ENCODE results near the gene TRIM66. TPM values are rescaled to one million over a fixed set of nuclear protein-coding genes. Genes with fewer than 3 reads are reported as not detected.

TRIM66 gene
- total and polyA plus RNA-seq, 2 donors (not counting 1 experiment from before 2014, with no cell fraction given): 3.9 to 13.7 TPM

DNA sequence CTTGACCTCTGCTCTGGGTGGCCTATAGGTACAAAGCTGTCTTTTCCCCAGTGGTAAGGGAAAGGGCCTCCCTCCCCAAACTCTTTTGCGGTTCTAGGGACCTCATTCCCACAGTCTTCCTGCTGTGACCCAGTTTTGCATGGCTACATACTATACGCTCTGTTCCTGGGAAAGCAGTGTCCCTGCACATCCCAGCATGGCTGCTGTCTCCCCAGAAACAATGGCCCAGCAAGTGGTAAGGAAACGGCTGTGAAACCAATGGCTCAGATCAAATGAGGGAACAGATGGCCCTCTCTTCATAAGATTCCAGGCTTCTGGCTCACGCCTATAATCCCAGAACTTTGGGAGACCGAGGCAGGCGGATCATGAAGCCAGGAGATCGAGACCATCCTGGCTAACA, 41.2 kb upstream of the TRIM66 start:
- no peaks in the 10 kb centered on the region for H3K36me3 ChIP-seq (ENCODE audit: control insufficient read depth, insufficient read depth, low read length)
- H3K27ac ChIP-seq (ENCODE audit: insufficient read depth, low read length): no peak overlapping the region
- no peaks in the 10 kb centered on the region for H4K20me1 ChIP-seq (ENCODE audit: control insufficient read depth, extremely low read depth, insufficient read depth, low read length)
- DNase-seq (ENCODE audit: low read depth in 2 of 2): no peak
- H3K4me1 ChIP-seq (ENCODE audit: control insufficient read depth, extremely low read depth, insufficient read depth, low read length): peaks cover 49% of the 10 kb centered on the region
- no peaks in the 10 kb centered on the region for H3K27me3 ChIP-seq (ENCODE audit: control insufficient read depth, insufficient read depth, low read length)
- TF ChIP-seq, protein P1, sequence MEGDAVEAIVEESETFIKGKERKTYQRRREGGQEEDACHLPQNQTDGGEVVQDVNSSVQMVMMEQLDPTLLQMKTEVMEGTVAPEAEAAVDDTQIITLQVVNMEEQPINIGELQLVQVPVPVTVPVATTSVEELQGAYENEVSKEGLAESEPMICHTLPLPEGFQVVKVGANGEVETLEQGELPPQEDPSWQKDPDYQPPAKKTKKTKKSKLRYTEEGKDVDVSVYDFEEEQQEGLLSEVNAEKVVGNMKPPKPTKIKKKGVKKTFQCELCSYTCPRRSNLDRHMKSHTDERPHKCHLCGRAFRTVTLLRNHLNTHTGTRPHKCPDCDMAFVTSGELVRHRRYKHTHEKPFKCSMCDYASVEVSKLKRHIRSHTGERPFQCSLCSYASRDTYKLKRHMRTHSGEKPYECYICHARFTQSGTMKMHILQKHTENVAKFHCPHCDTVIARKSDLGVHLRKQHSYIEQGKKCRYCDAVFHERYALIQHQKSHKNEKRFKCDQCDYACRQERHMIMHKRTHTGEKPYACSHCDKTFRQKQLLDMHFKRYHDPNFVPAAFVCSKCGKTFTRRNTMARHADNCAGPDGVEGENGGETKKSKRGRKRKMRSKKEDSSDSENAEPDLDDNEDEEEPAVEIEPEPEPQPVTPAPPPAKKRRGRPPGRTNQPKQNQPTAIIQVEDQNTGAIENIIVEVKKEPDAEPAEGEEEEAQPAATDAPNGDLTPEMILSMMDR (conservative IDR thresholded peaks at IDR 0.05 in 1 of 2, IDR thresholded peaks at IDR 0.05 in 1 of 2; ENCODE audit: low read depth in 1 of 2, low read length in 2 of 2): no peak
- no peak for TF ChIP-seq EZH2 (IDR thresholded peaks at IDR 0.05; ENCODE audit: low read length, missing control alignments)
- no peak overlapping the region for H2AFZ ChIP-seq (ENCODE audit: low read length)
- no peak overlapping the region for H3K4me2 ChIP-seq (ENCODE audit: extremely low read depth, insufficient read depth, low read length)
- H3K4me3 ChIP-seq (replicated peaks in 1 of 4; ENCODE audit: control extremely low read depth in 1 of 4, insufficient read depth in 1 of 4, low read depth in 3 of 4, low read length in 4 of 4): no peak overlapping the region
- H3K9ac ChIP-seq (ENCODE audit: insufficient read depth, low read length): no peak overlapping the region
- no peaks in the 10 kb centered on the region for H3K9me3 ChIP-seq (ENCODE audit: control insufficient read depth, insufficient read depth, low read depth, low read length)
- no peaks in the 10 kb centered on the region for H3K79me2 ChIP-seq (ENCODE audit: control insufficient read depth, insufficient read depth, low read length)

GRCh38 chr11:8722809-8723208, 40.3 kb upstream of the TRIM66 start:
- H3K9me3 ChIP-seq (ENCODE audit: control insufficient read depth, insufficient read depth, low read depth, low read length): no peaks in the 10 kb centered on the region
- H3K4me2 ChIP-seq (ENCODE audit: extremely low read depth, insufficient read depth, low read length): no peak overlapping the region
- peak overlapping the region; percentile 95 for H3K27ac ChIP-seq (ENCODE audit: insufficient read depth, low read length)

GRCh38 chr11:8721609-8722500, 39.4 kb upstream of the TRIM66 start:
- Histone ChIP-seq H2AFZ (ENCODE audit: low read length) (no peak overlapping the region), H3K36me3 (ENCODE audit: control insufficient read depth, insufficient read depth, low read length) (no peaks in the 10 kb centered on the region), H3K4me3 (replicated peaks in 1 of 4; ENCODE audit: control extremely low read depth in 1 of 4, insufficient read depth in 1 of 4, low read depth in 3 of 4, low read length in 4 of 4) (no peak overlapping the region), H3K9ac (ENCODE audit: insufficient read depth, low read length) (no peak overlapping the region), H3K4me2 (ENCODE audit: extremely low read depth, insufficient read depth, low read length) (peak overlapping the region; percentile 27), H3K4me1 (ENCODE audit: control insufficient read depth, extremely low read depth, insufficient read depth, low read length) (peaks cover 58% of the 10 kb centered on the region), H3K9me3 (ENCODE audit: control insufficient read depth, insufficient read depth, low read depth, low read length) (no peaks in the 10 kb centered on the region), H4K20me1 (ENCODE audit: control insufficient read depth, extremely low read depth, insufficient read depth, low read length) (no peaks in the 10 kb centered on the region), H3K27ac (ENCODE audit: insufficient read depth, low read length) (peak overlapping the region; percentile 95), H3K27me3 (ENCODE audit: control insufficient read depth, insufficient read depth, low read length) (no peaks in the 10 kb centered on the region), H3K79me2 (ENCODE audit: control insufficient read depth, insufficient read depth, low read length) (no peaks in the 10 kb centered on the region)
- DNase-seq (ENCODE audit: low read depth in 2 of 2): peak; percentile 52 to 82
- no peak for TF ChIP-seq EZH2 (IDR thresholded peaks at IDR 0.05; ENCODE audit: low read length, missing control alignments)
- TF ChIP-seq, protein P1 (conservative IDR thresholded peaks at IDR 0.05 in 1 of 2, IDR thresholded peaks at IDR 0.05 in 1 of 2; ENCODE audit: low read depth in 1 of 2, low read length in 2 of 2): no peak

More at GRCh38 chr11:8722809-8723208, 40.3 kb upstream of the TRIM66 start:
- TF ChIP-seq, protein P1 (conservative IDR thresholded peaks at IDR 0.05 in 1 of 2, IDR thresholded peaks at IDR 0.05 in 1 of 2; ENCODE audit: low read depth in 1 of 2, low read length in 2 of 2): no peak
- no peak for TF ChIP-seq EZH2 (IDR thresholded peaks at IDR 0.05; ENCODE audit: low read length, missing control alignments)
- Histone ChIP-seq H3K4me3 (replicated peaks in 1 of 4; ENCODE audit: control extremely low read depth in 1 of 4, insufficient read depth in 1 of 4, low read depth in 3 of 4, low read length in 4 of 4) (no peak overlapping the region), H3K79me2 (ENCODE audit: control insufficient read depth, insufficient read depth, low read length) (no peaks in the 10 kb centered on the region), H3K27me3 (ENCODE audit: control insufficient read depth, insufficient read depth, low read length) (no peaks in the 10 kb centered on the region), H3K36me3 (ENCODE audit: control insufficient read depth, insufficient read depth, low read length) (no peaks in the 10 kb centered on the region), H3K9ac (ENCODE audit: insufficient read depth, low read length) (no peak overlapping the region), H4K20me1 (ENCODE audit: control insufficient read depth, extremely low read depth, insufficient read depth, low read length) (no peaks in the 10 kb centered on the region), H2AFZ (ENCODE audit: low read length) (no peak overlapping the region), H3K4me1 (ENCODE audit: control insufficient read depth, extremely low read depth, insufficient read depth, low read length) (peaks cover 54% of the 10 kb centered on the region)
- no peak for DNase-seq (ENCODE audit: low read depth in 2 of 2)

All from fibroblast of lung (primary cell).